GDM1 (cell line): Measurements from ENCODE around the gene SLC9A9.

Experiments
- DNase-seq: peaks from one replicate; lab custom pipeline; 2025; lab: John Stamatoyannopoulos, UW

Gene SLC9A9

DNA sequence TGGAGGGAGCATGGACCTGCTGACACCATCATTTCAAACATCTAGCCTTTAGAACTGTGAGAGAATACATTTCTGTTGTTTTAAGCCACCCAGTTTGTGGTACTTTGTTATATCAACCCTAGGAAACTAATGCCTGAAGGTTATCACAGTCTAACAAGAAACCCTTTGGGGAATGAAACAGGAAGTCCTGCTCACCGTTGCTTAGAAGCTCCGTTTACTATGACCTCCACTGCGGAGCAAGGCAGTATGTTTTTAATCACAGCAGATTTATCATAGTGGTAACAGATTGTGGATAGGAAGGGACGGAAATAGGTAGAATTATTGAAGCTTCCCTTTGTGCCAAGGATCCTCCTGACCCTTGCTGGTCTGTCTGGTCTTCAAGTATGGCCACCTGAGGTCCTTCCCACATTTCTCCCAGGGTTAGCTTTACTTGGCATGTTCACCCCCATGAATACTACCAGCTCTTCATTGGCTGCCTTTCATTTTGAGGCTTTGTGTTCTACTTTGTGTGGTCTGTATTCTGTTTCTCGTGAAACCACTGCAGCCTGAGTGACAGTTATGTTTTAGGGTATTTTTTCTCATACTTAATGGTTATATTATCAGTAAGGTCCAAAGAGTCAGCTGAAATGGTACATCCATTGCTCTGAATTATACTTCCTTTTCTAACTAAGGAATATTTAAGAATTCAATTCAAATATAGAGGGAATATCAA lies 527.1 kb downstream of the SLC9A9 start:
- DNase-seq = no peak

- no peak for DNase-seq
These were observed 532.5 kb downstream of the SLC9A9 start for GRCh38 chr3:143315766-143316165.

DNA sequence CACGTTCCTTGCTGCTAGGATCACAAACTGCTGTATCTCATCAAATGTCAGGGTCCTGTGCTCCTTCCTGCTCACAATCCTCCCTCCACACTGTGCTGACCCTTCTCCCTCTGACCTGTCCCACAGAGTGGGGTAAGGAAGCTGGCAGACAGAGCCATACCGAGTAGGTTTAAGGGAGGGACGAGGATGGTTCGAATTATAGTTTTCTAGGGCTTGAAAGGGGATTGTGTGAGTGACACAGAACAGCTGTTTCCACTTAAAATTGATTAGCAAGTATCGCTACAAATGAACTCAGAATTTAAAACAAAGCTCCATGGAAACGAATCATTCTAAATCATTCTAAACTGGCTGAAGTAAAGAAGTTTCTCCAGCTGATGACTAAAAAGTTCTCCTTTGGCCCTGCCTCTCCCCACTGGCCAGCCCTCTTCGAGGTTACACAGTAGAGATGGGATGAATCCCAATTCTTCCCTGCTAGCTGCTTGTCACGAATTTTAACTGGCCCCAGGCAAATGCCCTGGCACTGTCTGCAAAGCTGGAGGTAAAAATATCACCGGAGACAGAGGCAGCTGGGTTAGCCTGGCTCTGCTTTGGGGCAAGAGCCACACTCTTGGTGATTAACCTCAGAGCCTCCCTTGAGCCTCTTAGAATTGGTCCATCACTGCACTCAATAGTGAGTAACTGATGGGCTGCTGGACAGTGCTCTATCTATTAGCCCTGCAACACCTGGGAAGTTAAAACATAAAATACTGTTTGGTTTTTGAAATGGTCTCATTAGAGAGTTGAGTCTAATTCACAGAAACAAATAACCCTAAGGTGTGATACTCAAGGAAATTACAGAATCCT lies 533.8 kb downstream of the SLC9A9 start:
- no peak for DNase-seq

GRCh38 chr3:143313893-143314188 lies 534.4 kb downstream of the SLC9A9 start:
- no peak for DNase-seq

DNA sequence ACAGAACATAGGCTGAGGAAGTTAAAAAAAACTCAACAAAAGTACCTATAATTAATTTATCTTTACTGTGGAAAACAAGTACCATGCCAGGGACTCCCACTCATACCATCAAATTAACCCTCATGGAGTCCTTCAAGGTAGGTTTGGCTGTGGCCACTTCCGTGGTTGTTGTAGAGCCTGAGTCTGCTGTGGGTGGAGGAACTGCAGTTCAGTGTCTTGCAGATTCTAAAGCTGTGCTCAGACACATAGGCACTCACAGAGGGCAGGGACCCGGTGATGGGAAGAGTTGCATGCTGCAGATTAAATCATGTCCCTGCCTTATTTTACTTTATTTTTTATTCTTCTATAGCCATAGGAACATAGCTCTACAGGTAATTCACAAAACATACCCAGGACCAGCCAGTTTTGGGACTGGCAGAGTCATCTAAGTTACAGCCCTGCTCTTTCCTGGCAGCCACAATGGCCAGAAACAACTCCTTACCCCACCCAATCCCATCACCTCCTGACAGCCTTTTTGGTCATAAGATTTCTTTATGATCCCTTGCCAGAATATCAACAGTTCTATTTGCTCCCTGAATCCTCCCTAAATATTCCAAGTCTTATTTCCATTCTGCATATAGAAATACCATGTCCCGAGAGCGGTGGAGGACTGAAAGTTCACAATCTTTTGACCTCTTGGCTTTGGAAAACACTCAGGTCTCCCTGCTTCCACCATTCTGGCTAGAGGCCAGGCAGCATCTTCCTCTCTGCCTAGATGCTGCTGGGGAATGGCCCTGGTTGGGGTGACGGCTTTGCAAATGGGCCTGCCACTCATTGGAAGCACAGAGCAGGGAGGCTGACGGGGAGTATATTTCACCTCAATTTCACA lies 535.0 kb downstream of the SLC9A9 start:
- no peak for DNase-seq

- DNase-seq = no peak
These were observed 537.2 kb downstream of the SLC9A9 start for GRCh38 chr3:143311096-143311495.

- DNase-seq = no peak
These were observed 538.6 kb downstream of the SLC9A9 start for GRCh38 chr3:143309705-143310104.

- no peak for DNase-seq
These were observed 540.6 kb downstream of the SLC9A9 start for GRCh38 chr3:143307613-143308183.

DNA sequence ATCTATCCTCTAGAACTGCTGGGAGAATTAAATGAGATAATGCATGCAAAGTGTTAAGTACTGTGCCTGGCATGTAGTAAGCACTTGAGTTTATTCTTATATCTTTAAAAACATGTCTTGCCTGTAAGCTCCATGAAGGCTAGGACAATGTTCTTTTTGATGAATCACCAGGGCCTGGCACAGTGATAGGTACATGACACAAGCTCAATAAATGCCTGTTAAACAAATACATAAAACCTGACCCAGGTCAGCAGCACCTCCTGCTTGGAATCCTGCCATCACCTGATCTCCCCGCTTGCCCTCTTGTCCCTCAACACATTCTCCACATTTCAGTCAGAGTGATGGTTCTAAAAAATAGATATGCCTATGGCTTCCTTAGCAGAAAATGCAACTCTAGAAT lies 541.9 kb downstream of the SLC9A9 start:
- DNase-seq = no peak

GRCh38 chr3:143302638-143303171 lies 545.6 kb downstream of the SLC9A9 start:
- DNase-seq = peak; percentile 13

GRCh38 chr3:143301031-143301901 lies 547.0 kb downstream of the SLC9A9 start:
- DNase-seq = no peak

DNA sequence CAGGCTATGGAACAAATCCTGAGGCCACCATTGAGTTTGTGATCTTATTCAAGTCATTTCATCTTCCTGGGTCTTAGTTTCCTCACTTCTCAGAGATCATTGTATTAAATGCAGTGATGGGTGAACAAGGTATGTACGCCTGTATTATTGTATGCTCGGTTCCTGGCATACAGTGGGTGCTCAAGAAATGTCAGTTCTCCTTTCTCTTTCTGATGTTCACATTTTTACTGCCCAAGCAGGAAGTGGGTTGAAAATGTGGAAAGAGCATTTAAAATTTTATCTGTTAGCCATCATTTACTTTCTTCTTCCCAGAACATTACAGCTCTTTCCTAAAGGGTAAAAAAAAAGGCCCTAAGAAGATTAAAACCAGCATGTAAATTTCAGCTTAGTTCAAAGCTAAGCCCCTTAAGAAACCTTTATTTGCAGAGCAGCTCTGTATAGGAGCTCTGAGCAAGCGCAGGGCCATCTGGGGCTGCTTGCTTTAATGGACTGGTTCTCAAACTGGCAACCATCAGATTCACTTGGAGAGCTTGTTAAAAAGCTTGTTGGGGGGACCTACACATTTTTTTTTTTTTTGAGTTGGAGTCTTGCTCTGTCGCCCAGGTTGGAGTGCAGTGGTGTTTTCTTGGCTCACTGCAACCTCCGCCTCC lies 549.3 kb downstream of the SLC9A9 start:
- peak; percentile 20 for DNase-seq

DNA sequence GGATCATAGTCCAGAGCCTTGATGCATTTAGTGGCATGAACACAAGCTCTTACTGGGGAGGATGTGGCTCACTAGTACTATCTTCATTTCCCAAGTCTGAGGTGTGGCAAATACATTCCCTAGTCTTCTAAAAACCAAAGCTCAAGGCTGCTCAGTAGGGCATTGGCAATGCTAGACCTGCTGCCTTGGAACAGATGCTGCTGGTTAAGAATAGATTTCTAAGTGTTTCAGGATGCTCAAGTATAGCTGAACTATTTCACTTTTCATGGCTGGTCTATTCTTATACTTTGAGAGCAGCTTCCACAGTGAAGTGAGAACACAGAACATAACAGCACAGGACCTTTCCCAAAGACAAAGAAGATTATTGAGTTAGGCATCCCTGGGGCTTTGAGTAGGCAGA lies 549.9 kb downstream of the SLC9A9 start:
- no peak for DNase-seq

GRCh38 chr3:143295201-143296080 lies 552.8 kb downstream of the SLC9A9 start:
- no peak for DNase-seq

- no peak for DNase-seq
These were observed 554.1 kb downstream of the SLC9A9 start for GRCh38 chr3:143294188-143294587.

- DNase-seq = no peak
These were observed 556.3 kb downstream of the SLC9A9 start for GRCh38 chr3:143291836-143292447.

DNA sequence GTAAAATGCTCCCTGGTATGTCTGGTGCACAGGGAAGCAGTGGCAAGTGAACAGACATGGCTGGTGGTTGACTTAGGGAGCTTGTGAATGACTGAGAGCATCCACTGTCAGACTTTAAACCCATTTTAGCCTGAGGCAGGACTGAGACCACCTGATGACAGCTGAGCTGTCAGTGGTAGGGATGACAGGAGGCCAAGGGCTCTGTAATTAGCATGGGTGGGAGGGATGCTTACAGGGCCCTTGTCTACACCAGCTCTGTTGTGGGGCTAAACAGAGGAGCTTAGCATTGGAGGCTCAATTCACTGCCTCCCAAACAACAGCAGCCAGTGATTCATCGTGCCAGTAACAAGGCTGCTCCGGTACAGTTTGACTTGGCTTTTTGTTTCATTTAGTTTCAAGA lies 559.3 kb downstream of the SLC9A9 start:
- DNase-seq = no peak

GRCh38 chr3:143287403-143287802 lies 560.9 kb downstream of the SLC9A9 start:
- no peak for DNase-seq

DNA sequence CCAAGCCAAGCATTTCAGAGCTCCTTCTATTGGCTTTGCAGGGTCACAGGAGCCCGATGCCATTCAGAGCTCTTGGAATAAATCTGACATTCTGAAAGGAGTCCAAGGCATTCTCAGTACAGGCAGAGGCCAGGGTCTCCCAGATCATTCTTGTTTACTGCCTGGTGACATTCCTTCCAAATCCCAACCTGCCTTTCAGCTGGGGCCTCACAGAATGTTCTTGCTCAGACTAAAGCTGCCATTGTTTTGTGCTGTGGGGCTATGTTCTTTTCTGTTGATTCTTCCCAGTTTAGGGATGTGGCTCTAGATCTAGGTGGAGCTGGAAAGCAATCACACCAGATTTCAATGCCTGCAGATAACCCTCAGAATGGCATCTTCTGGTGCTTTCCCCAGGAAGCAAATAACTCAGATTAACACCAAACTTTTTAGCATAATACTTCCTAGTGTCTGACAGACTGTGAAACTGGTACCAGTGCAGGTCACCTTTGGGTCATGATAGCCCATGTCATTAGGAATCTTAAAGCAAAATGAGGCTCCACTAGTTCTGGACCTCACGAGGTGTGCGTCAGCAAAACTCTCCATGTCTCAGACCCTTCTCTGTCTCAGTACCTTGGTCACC lies 561.8 kb downstream of the SLC9A9 start:
- no peak for DNase-seq
